K562 (cell line): ENCODE measurements around the gene POMP. TPM values are rescaled to one million over a fixed set of nuclear protein-coding genes. Genes with fewer than 3 reads are reported as not detected.

Experiments used
- ATAC-seq: fragments of 200-7000 bp; cut with Tn5 transposase; 3 replicates; pipeline ENCODE4 v1.9.1; 2020; ENCODE audit warnings: moderate library complexity
- BruUV-seq: library from RNA; stranded (reverse); fragments of 400-500 nt; replicated peaks from 2 replicates; lab custom pipeline; 2021; lab: Mats Ljungman, UMichigan
- CTCF ChIA-PET: fragments of 300-600 bp; formaldehyde crosslinking; extraction: SDS; loops from one replicate; lab custom pipeline; 2021; ENCODE audit warnings: low intra/inter-chr PET ratio; lab: Yijun Ruan, JAX
- POLR2A ChIA-PET: fragments of 300-600, 350-650 bp; sonication (Branson Sonifier 250); formaldehyde crosslinking; extraction: SDS; loops from one replicate; lab custom pipeline; 2021; ENCODE audit warnings: antibody characterized with exemption, inconsistent platforms; lab: Yijun Ruan, JAX
- DNase-seq, 4 experiments: peaks; one replicate each; pipeline versions ENCODE4 v3.0.0 to v3.0.0-alpha.2; 2011 to 2018; ENCODE audit warnings: low spot score in 3 of 4, mixed read lengths in 3 of 4; ENCODE audit errors: extremely low read depth in 1 of 4
- FAIRE-seq: peaks from 2 replicates; lab custom pipeline; 2011; peaks lifted over from hg19 to GRCh38; lab: Jason Lieb, UNC
- H2AFZ ChIP-seq: 2 replicates; pipeline ENCODE4 v1.6.0; 2011; ENCODE audit warnings: low read depth, low read length, control low read depth, inconsistent platforms
- H3K27ac ChIP-seq: fragments of 200-600 bp; 3 replicates; pipeline ENCODE4 v1.8.0; 2011; ENCODE audit warnings: low read depth, mild to moderate bottlenecking, control low read depth, inconsistent platforms, low read length, moderate library complexity, mixed read lengths; ENCODE audit errors: extremely low read depth
- H3K27me3 ChIP-seq, 2 experiments: fragments of 300-600 bp in 1 of 2; 2 replicates in 1 of 2; 3 replicates in 1 of 2; pipeline versions ENCODE4 v1.6.0 to v1.8.0; 2011; ENCODE audit warnings: inconsistent platforms in 2 of 2, low read length in 2 of 2, mild to moderate bottlenecking in 1 of 2, mixed read lengths in 1 of 2, moderate library complexity in 1 of 2; ENCODE audit not compliant: control insufficient read depth in 2 of 2, insufficient read depth in 2 of 2
- H3K36me3 ChIP-seq: fragments of 300-600 bp; 3 replicates; pipeline ENCODE4 v1.8.0; 2011; ENCODE audit warnings: mild to moderate bottlenecking, low read length, inconsistent platforms; ENCODE audit not compliant: control insufficient read depth, insufficient read depth
- H3K4me1 ChIP-seq, 2 experiments: fragments of 200-600 bp in 1 of 2; replicated peaks in 1 of 2; 2 replicates in 1 of 2; 3 replicates in 1 of 2; pipeline versions ENCODE4 v1.5.1 to v1.8.0; 2011; ENCODE audit warnings: inconsistent platforms in 2 of 2, low read length in 2 of 2, mild to moderate bottlenecking in 1 of 2, mixed read lengths in 1 of 2, moderate library complexity in 1 of 2; ENCODE audit not compliant: control insufficient read depth in 2 of 2, insufficient read depth in 2 of 2
- H3K4me2 ChIP-seq: 2 replicates; pipeline ENCODE4 v1.6.1; 2011; ENCODE audit warnings: low read length, control low read depth, inconsistent platforms, mixed read lengths; ENCODE audit not compliant: insufficient read depth
- H3K4me3 ChIP-seq: fragments of 200-600 bp; sonication (generic), shearing (Covaris generic); 2 replicates; pipeline ENCODE4 v1.5.1; 2016; ENCODE audit warnings: control low read depth, inconsistent platforms
- H3K79me2 ChIP-seq: fragments of 200-600 bp; 3 replicates; pipeline ENCODE4 v1.8.0; 2011; ENCODE audit warnings: low read length, inconsistent platforms; ENCODE audit not compliant: control insufficient read depth, insufficient read depth
- H3K9ac ChIP-seq, 2 experiments: 2 replicates each; pipeline versions ENCODE4 v1.6.0 to v1.6.1; 2011; ENCODE audit warnings: low read depth in 2 of 2, low read length in 2 of 2, control low read depth in 1 of 2, inconsistent platforms in 1 of 2, mild to moderate bottlenecking in 1 of 2, mixed read lengths in 1 of 2; ENCODE audit not compliant: insufficient read depth in 1 of 2
- H3K9me1 ChIP-seq: one replicate; pipeline ENCODE4 v1.6.0; 2011; ENCODE audit warnings: inconsistent platforms, mild to moderate bottlenecking, low read length, moderate library complexity; ENCODE audit not compliant: control insufficient read depth, insufficient read depth
- H3K9me3 ChIP-seq: replicated peaks from 2 replicates; pipeline ENCODE4 v1.5.1; 2011; ENCODE audit warnings: low read depth, low read length, inconsistent platforms; ENCODE audit not compliant: control insufficient read depth, insufficient read depth
- H4K20me1 ChIP-seq: replicated peaks from 2 replicates; pipeline ENCODE4 v1.6.1; 2011; ENCODE audit warnings: low read length, inconsistent platforms, mixed read lengths; ENCODE audit not compliant: control insufficient read depth, insufficient read depth
- FOXM1 ChIP-seq, 2 experiments: fragments of 450-650 bp in 1 of 2; sonication (generic) in 1 of 2; formaldehyde crosslinking in 1 of 2; IDR thresholded peaks; 2 replicates each; pipeline versions ENCODE4 v1.6.1 to v1.9.0; 2017 to 2022; ENCODE audit warnings: low read depth in 2 of 2, mild to moderate bottlenecking in 2 of 2, missing genetic modification reagents in 1 of 2, moderate library complexity in 1 of 2
- GTF2B ChIP-seq: IDR thresholded peaks from 2 replicates; pipeline ENCODE4 v1.6.1; 2011; ENCODE audit not compliant: insufficient read length; ENCODE audit errors: extremely low read depth
- MITF ChIP-seq: IDR thresholded peaks from 2 replicates; pipeline ENCODE4 v1.6.1; 2014; ENCODE audit warnings: antibody characterized with exemption
- PML ChIP-seq: IDR thresholded peaks from 2 replicates; pipeline ENCODE4 v1.6.1; 2012; ENCODE audit warnings: low read length, inconsistent platforms
- PYGO2 ChIP-seq: fragments of 450-650 bp; IDR thresholded peaks from 2 replicates; pipeline ENCODE4 v1.6.1; 2016; ENCODE audit warnings: mild to moderate bottlenecking, missing genetic modification characterization, moderate library complexity, missing compliant biosample characterization
- RERE ChIP-seq: sonication (generic); formaldehyde crosslinking; IDR thresholded peaks from 2 replicates; pipeline ENCODE4 v1.8.0; 2023; ENCODE audit warnings: missing genetic modification reagents, mild to moderate bottlenecking, borderline replicate concordance
- RFX1 ChIP-seq: fragments of 450-650 bp; IDR thresholded peaks from 2 replicates; pipeline ENCODE4 v1.6.1; 2016; ENCODE audit warnings: mild to moderate bottlenecking, moderate library complexity
- TEAD4 ChIP-seq, 2 experiments: sonication (generic) in 1 of 2; formaldehyde crosslinking in 1 of 2; IDR thresholded peaks; 2 replicates each; pipeline versions ENCODE4 v1.6.1 to v1.8.0; 2012 to 2022; ENCODE audit warnings: borderline replicate concordance in 1 of 2, inconsistent platforms in 1 of 2, low read length in 1 of 2, mild to moderate bottlenecking in 1 of 2, missing genetic modification reagents in 1 of 2
- ZKSCAN8 ChIP-seq: fragments of 200-800 bp; sonication (Bioruptor generic); IDR thresholded peaks from 2 replicates; pipeline ENCODE4 v1.6.1; 2016; ENCODE audit warnings: missing genetic modification characterization, missing compliant biosample characterization
- ZNF143 ChIP-seq: sonication (generic); formaldehyde crosslinking; IDR thresholded peaks from 2 replicates; pipeline ENCODE4 v1.9.0; 2022; ENCODE audit warnings: mild to moderate bottlenecking, missing genetic modification reagents
- ZNF239 ChIP-seq: fragments of 250-450 bp; sonication (Bioruptor Pico); IDR thresholded peaks from 2 replicates; pipeline ENCODE4 v1.4.0; 2020; ENCODE audit warnings: mild to moderate bottlenecking
- ZNF316 ChIP-seq: fragments of 450-650 bp; IDR thresholded peaks from 2 replicates; pipeline ENCODE4 v1.6.1; 2016
- ZNF584 ChIP-seq: fragments of 200-800 bp; sonication (Bioruptor generic); IDR thresholded peaks from 2 replicates; pipeline ENCODE4 v1.6.1; 2016; ENCODE audit warnings: low read depth, mild to moderate bottlenecking, missing genetic modification characterization, missing compliant biosample characterization
- WGBS: fragments of 100-300 bp; shearing (Covaris generic); methylation state at CpG from one replicate; pipeline ENCODE4 v1.1.6; 2016; ENCODE audit warnings: low coverage, mixed read lengths; ENCODE audit not compliant: insufficient coverage; ENCODE audit errors: missing lambda C conversion rate; 5-methylcytosine and 5-hydroxymethylcytosine counted together
- in situ Hi-C: fragments of 300-500 bp; cut with MboI; formaldehyde crosslinking; loops from 4 replicates; pipeline ENCODE4 v1.15.0; 2018; ENCODE audit warnings: inconsistent platforms, mixed read lengths
- intact Hi-C: fragments of 100-400 bp; cut with micrococcal nuclease; formaldehyde crosslinking; loops from 2 replicates; pipeline ENCODE4 v1.14.2; 2022
- polyA plus RNA-seq, 8 experiments: library from polyadenylated mRNA; depleted of rRNA in 4 of 8; stranded (reverse) in 5 of 8; unstranded in 3 of 8; fragments of >200 nt; fragmentation: Nextera tagmentation in 2 of 8; fragmentation: Illumina TruSeq in 1 of 8; extraction: Ambion mirVana in 2 of 8; extraction: Trizol in 1 of 8; gene quantifications; 2 replicates each; pipeline versions ENCODE4 v1.2.1 to v1.2.3, GENCODE V29; 2011 to 2014; ENCODE audit warnings: inconsistent platforms in 1 of 8, missing spikeins in 1 of 8
- total RNA-seq, 7 experiments: library from RNA; depleted of rRNA in 6 of 7; stranded (reverse); fragments of >200 nt in 6 of 7; fragmentation: Illumina TruSeq in 2 of 7; extraction: Trizol in 2 of 7; gene quantifications; 2 replicates each; pipeline versions ENCODE4 v1.2.1 to v1.2.3, GENCODE V29; 2011 to 2021; ENCODE audit warnings: low replicate concordance in 1 of 7

POMP gene
- total and polyA plus RNA-seq, 9 of the 15 experiments (the other 6 are each of a cell fraction or from before 2014, with no cell fraction given) = 69.2 to 647 (median 118) TPM

GRCh38 chr13:28611654-28612131, 47.2 kb upstream of the POMP start (continued):
- TF ChIP-seq TEAD4 (IDR thresholded peaks at IDR 0.05; ENCODE audit: low read length) (peak; percentile 33; the same call in 1 of the 2 replicates), TEAD4 (CRISPR knock-in tag; IDR thresholded peaks at IDR 0.05; ENCODE audit: borderline replicate concordance) (no peak)

- Histone ChIP-seq H3K9me1 (no peaks in the 10 kb centered on the region), H3K36me3 (no peaks in the 10 kb centered on the region), H4K20me1 (no peaks in the 10 kb centered on the region), H3K4me1 (peaks cover 0 to 24% of the 10 kb centered on the region in 2 experiments; a peak in 3 of 5 replicates), H3K4me2 (no peak overlapping the region), H3K9ac (no peak overlapping the region), H3K79me2 (no peaks in the 10 kb centered on the region), H3K27me3 (no peaks in the 10 kb centered on the region), H3K9me3 (no peaks in the 10 kb centered on the region), H3K27ac (no peak overlapping the region), H2AFZ (0 out of 2 replicates have a peak overlapping the region, but pooled peaks have one; percentile 23), H3K4me3 (no peak overlapping the region)
- no TSS peak for BruUV-seq
- WGBS = 16% methylated on average over 4 of the region's 4 CpGs
- DNase-seq = no peak
- in situ Hi-C loops = no loop called here
- ChIA-PET POLR2A (interaction anchor here (0.6 kb wide), 1 partner anchor 130 kb away, joined by 3 read pairs; no protein-coding TSS in a partner anchor), CTCF (no interaction called here)
- no peak for FAIRE-seq
- ATAC-seq = no peak
- intact Hi-C loops = no loop called here
- TF ChIP-seq ZNF143 (no peak), RFX1 (no peak), ZNF316 (no peak), ZNF239 (no peak), ZKSCAN8 (CRISPR knock-in tag) (no peak), FOXM1 (IDR thresholded peaks at IDR 0.05; ENCODE audit: low read depth) (no peak), FOXM1 (CRISPR knock-in tag; IDR thresholded peaks at IDR 0.05; ENCODE audit: low read depth) (no peak), ZNF584 (no peak), GTF2B (no peak), PYGO2 (tag) (no peak), MITF (no peak), PML (no peak), RERE (CRISPR knock-in tag) (no peak)
Observed at GRCh38 chr13:28613562-28613961, 45.4 kb upstream of the POMP start.
